ENCODE results near the gene NFE2L2. TPM values are rescaled to one million over a fixed set of nuclear protein-coding genes. Genes with fewer than 3 reads are reported as not detected.
"Not testable (repeated sequence)": the region's sequence is repeated elsewhere in the genome, so short reads cannot be mapped to it uniquely, and the experiment has no call there.

The NFE2L2 gene
- total and polyA plus RNA-seq, 2 donors (not counting 1 experiment from before 2014, with no cell fraction given) = 16.8 to 93.6 TPM

- TF ChIP-seq EZH2 (IDR thresholded peaks at IDR 0.05; ENCODE audit: borderline replicate concordance, insufficient read depth, low read depth, low read length, poor library complexity, severe bottlenecking) (no peak), CTCF (IDR thresholded peaks at IDR 0.05) (no peak)
- Mint-ChIP-seq H3K9me3 (ENCODE audit: insufficient read depth) (peaks cover 3% of the 10 kb centered on the region), H3K4me1 (no peaks in the 10 kb centered on the region), H3K27ac (no peak overlapping the region), H3K4me3 (no peak overlapping the region), H3K27me3 (peaks cover 5% of the 10 kb centered on the region)
- Histone ChIP-seq H3K4me2 (replicated peaks; ENCODE audit: low read depth, low read length, poor library complexity, severe bottlenecking) (no peak overlapping the region), H3K27ac (ENCODE audit: low read length in 2 of 2) (no peak overlapping the region), H3K9ac (ENCODE audit: low read length) (no peak overlapping the region), H4K20me1 (ENCODE audit: control insufficient read depth, insufficient read depth, low read length, poor library complexity, severe bottlenecking) (no peaks in the 10 kb centered on the region), H3K9me3 (ENCODE audit: control extremely low read depth in 1 of 3, control insufficient read depth in 2 of 3, insufficient read depth in 1 of 3, low read length in 2 of 3) (no peaks in the 10 kb centered on the region), H3K4me1 (ENCODE audit: control insufficient read depth in 2 of 2, insufficient read depth in 2 of 2, low read length in 2 of 2) (no peaks in the 10 kb centered on the region), H2AFZ (ENCODE audit: insufficient read depth, low read depth, low read length, poor library complexity, severe bottlenecking) (no peak overlapping the region), H3K4me3 (ENCODE audit: control extremely low read depth in 1 of 5, extremely low read depth in 1 of 5, insufficient read depth in 1 of 5, low read depth in 2 of 5, low read length in 4 of 5) (no peak overlapping the region), H3K79me2 (ENCODE audit: control insufficient read depth, insufficient read depth, low read length) (no peaks in the 10 kb centered on the region), H3K36me3 (replicated peaks in 1 of 2; ENCODE audit: control extremely low read depth in 1 of 2, control insufficient read depth in 1 of 2, extremely low read depth in 1 of 2, insufficient read depth in 2 of 2, low read length in 1 of 2) (no peaks in the 10 kb centered on the region), H3K27me3 (replicated peaks in 1 of 4; ENCODE audit: control extremely low read depth in 1 of 4, control insufficient read depth in 3 of 4, insufficient read depth in 4 of 4, low read length in 3 of 4) (no peaks in the 10 kb centered on the region)
- POLR2A ChIA-PET = no interaction called here
- ATAC-seq (ENCODE audit: low read depth) = no peak
- intact Hi-C loops (cut with micrococcal nuclease) = no loop called here
- no CpG with 5 or more reads among the region's 1 CpG for WGBS (ENCODE audit: insufficient coverage)
- DNase-seq = no peak
- CTCF ChIA-PET = interaction anchor here (1.7 to 1.9 kb wide), 2 partner anchors 16 to 147 kb away, joined by 4 to 6 read pairs; no protein-coding TSS in a partner anchor
These were observed 48.0 kb upstream of the NFE2L2 start for GRCh38 chr2:177312562-177312961.

- H3K4me1 Mint-ChIP-seq; H3K4me3 ChIP-seq (ENCODE audit: control extremely low read depth in 1 of 5, extremely low read depth in 1 of 5, insufficient read depth in 1 of 5, low read depth in 2 of 5, low read length in 4 of 5); H3K27ac Mint-ChIP-seq; H4K20me1 ChIP-seq (ENCODE audit: control insufficient read depth, insufficient read depth, low read length, poor library complexity, severe bottlenecking); H3K36me3 ChIP-seq (replicated peaks in 1 of 2; ENCODE audit: control extremely low read depth in 1 of 2, control insufficient read depth in 1 of 2, extremely low read depth in 1 of 2, insufficient read depth in 2 of 2, low read length in 1 of 2); H3K4me1 ChIP-seq (ENCODE audit: control insufficient read depth in 2 of 2, insufficient read depth in 2 of 2, low read length in 2 of 2); ATAC-seq (ENCODE audit: low read depth); H3K27ac ChIP-seq (ENCODE audit: low read length in 2 of 2); H2AFZ ChIP-seq (ENCODE audit: insufficient read depth, low read depth, low read length, poor library complexity, severe bottlenecking); DNase-seq; H3K4me2 ChIP-seq (replicated peaks; ENCODE audit: low read depth, low read length, poor library complexity, severe bottlenecking); intact Hi-C loops (cut with micrococcal nuclease); H3K79me2 ChIP-seq (ENCODE audit: control insufficient read depth, insufficient read depth, low read length); H3K9me3 ChIP-seq (ENCODE audit: control extremely low read depth in 1 of 3, control insufficient read depth in 2 of 3, insufficient read depth in 1 of 3, low read length in 2 of 3); H3K9me3 Mint-ChIP-seq (ENCODE audit: insufficient read depth); H3K27me3 ChIP-seq (replicated peaks in 1 of 4; ENCODE audit: control extremely low read depth in 1 of 4, control insufficient read depth in 3 of 4, insufficient read depth in 4 of 4, low read length in 3 of 4); H3K9ac ChIP-seq (ENCODE audit: low read length); H3K4me3 Mint-ChIP-seq; H3K27me3 Mint-ChIP-seq: not testable (repeated sequence)
- no CpG with 5 or more reads among the region's 7 CpGs for WGBS (ENCODE audit: insufficient coverage)
- POLR2A ChIA-PET = interaction anchor here (0.7 kb wide), 1 partner anchor 162 kb away, joined by 7 read pairs; no protein-coding TSS in a partner anchor
- CTCF ChIA-PET = interaction anchor here (1.4 to 1.7 kb wide), 2 partner anchors 47 to 145 kb away, joined by 4 to 5 read pairs; no protein-coding TSS in a partner anchor
These were observed 45.3 kb upstream of the NFE2L2 start for GRCh38 chr2:177309672-177310309.
